ENCODE results near the gene DENR. TPM values are rescaled to one million over a fixed set of nuclear protein-coding genes. Genes with fewer than 3 reads are reported as not detected.

The DENR gene
- total RNA-seq, 2 donors from 2014 or later: 25.4 to 26.4 TPM

- Histone ChIP-seq H3K36me3 (replicated peaks in 1 of 2; ENCODE audit: insufficient read depth in 1 of 2, low read depth in 2 of 2) (no peaks in the 10 kb centered on the region), H3K4me1 (no peaks in the 10 kb centered on the region), H3K27ac (no peak overlapping the region), H3K4me3 (no peak overlapping the region), H3K9me3 (no peaks in the 10 kb centered on the region), H3K27me3 (no peaks in the 10 kb centered on the region)
- WGBS, 2 donors: 68 to 79% methylated on average over 4 of the region's 4 CpGs
- DNase-seq: no peak
- TF ChIP-seq POLR2A (IDR thresholded peaks at IDR 0.05) (no peak), CTCF (IDR thresholded peaks at IDR 0.05) (no peak)
- intact Hi-C loops (cut with DNase I): no loop called here
- ATAC-seq: no peak
Measured at GRCh38 chr12:122732611-122733010, 20.0 kb upstream of the DENR start.

- Histone ChIP-seq H3K9me3 (no peaks in the 10 kb centered on the region), H3K27ac (no peak overlapping the region), H3K27me3 (no peaks in the 10 kb centered on the region), H3K36me3 (replicated peaks in 1 of 2; ENCODE audit: insufficient read depth in 1 of 2, low read depth in 2 of 2) (no peaks in the 10 kb centered on the region), H3K4me3 (no peak overlapping the region), H3K4me1 (no peaks in the 10 kb centered on the region)
- TF ChIP-seq CTCF (IDR thresholded peaks at IDR 0.05) (no peak), POLR2A (IDR thresholded peaks at IDR 0.05) (no peak)
- DNase-seq (no peak), ATAC-seq (no peak)
- 73 to 76% methylated on average over 7 of the region's 7 CpGs for WGBS, 2 donors
- intact Hi-C loops (cut with DNase I): no loop called here
Measured at GRCh38 chr12:122738571-122738970, 14.1 kb upstream of the DENR start.

- no peak for ATAC-seq
- 85 to 94% methylated on average over 7 of the region's 7 CpGs for WGBS, 2 donors
- no peaks in the 10 kb centered on the region for H3K4me1 ChIP-seq
Measured at GRCh38 chr12:122740351-122740750, 12.3 kb upstream of the DENR start.

GRCh38 chr12:122743895-122744525 is 8.6 kb upstream of the DENR start:
- no peaks in the 10 kb centered on the region for H3K36me3 ChIP-seq (replicated peaks in 1 of 2; ENCODE audit: insufficient read depth in 1 of 2, low read depth in 2 of 2)
- 78 to 91% methylated on average over 7 of the region's 7 CpGs for WGBS, 2 donors
- no peak overlapping the region for H3K27ac ChIP-seq
- no peaks in the 10 kb centered on the region for H3K4me1 ChIP-seq
- intact Hi-C loops (cut with DNase I): loop anchor here (10.0 kb wide), 1 partner anchor 109 kb away; no protein-coding TSS in a partner anchor
- TF ChIP-seq CTCF (IDR thresholded peaks at IDR 0.05) (no peak), POLR2A (IDR thresholded peaks at IDR 0.05) (no peak)
- no peaks in the 10 kb centered on the region for H3K27me3 ChIP-seq
- DNase-seq: peak in 1 of 4 donors; percentile 28
- H3K4me3 ChIP-seq: no peak overlapping the region
- no peaks in the 10 kb centered on the region for H3K9me3 ChIP-seq
- no peak for ATAC-seq

More at GRCh38 chr12:122740351-122740750, 12.3 kb upstream of the DENR start:
- Histone ChIP-seq H3K9me3 (no peaks in the 10 kb centered on the region), H3K27me3 (no peaks in the 10 kb centered on the region), H3K36me3 (replicated peaks in 1 of 2; ENCODE audit: insufficient read depth in 1 of 2, low read depth in 2 of 2) (no peaks in the 10 kb centered on the region), H3K27ac (no peak overlapping the region), H3K4me3 (no peak overlapping the region)
- intact Hi-C loops (cut with DNase I): loop anchor here (10.0 kb wide), 1 partner anchor 106 kb away; no protein-coding TSS in a partner anchor
- no peak for DNase-seq
- TF ChIP-seq POLR2A (IDR thresholded peaks at IDR 0.05): no peak
- TF ChIP-seq CTCF (IDR thresholded peaks at IDR 0.05): no peak

Data from body of pancreas (tissue), 4 donors.